Endothelial cell of umbilical vein (primary cell): ENCODE data around the gene PRAMEF12. TPM values are rescaled to one million over a fixed set of nuclear protein-coding genes. Genes with fewer than 3 reads are reported as not detected.

Source experiments
- BruUV-seq: library from RNA; stranded (reverse); fragments of 400-500 nt; replicated peaks from 2 replicates; lab custom pipeline; 2021; lab: Mats Ljungman, UMichigan
- CTCF ChIA-PET: fragments of 300-600, 350-600 bp; sonication (Branson Sonifier 250); formaldehyde crosslinking; loops from one replicate; lab custom pipeline; 2021; ENCODE audit warnings: antibody characterized with exemption, inconsistent platforms; lab: Charles Lee
- POLR2A ChIA-PET: fragments of 300-600, 350-600 bp; sonication (Branson Sonifier 250); formaldehyde crosslinking; loops from one replicate; lab custom pipeline; 2021; ENCODE audit warnings: antibody characterized with exemption, inconsistent platforms; lab: Charles Lee
- DNase-seq: peaks from one replicate; pipeline ENCODE4 v3.0.0-alpha.2; 2011; ENCODE audit warnings: low read depth, low spot score
- FAIRE-seq: peaks from 2 replicates; lab custom pipeline; 2011; peaks lifted over from hg19 to GRCh38; lab: Jason Lieb, UNC
- H2AFZ ChIP-seq: 2 replicates; pipeline ENCODE4 v1.6.0; 2012; ENCODE audit warnings: low read depth, low read length, control low read depth, inconsistent platforms
- H3K27ac ChIP-seq: 2 replicates; pipeline ENCODE4 v1.5.1; 2011; ENCODE audit warnings: low read depth, mild to moderate bottlenecking, control low read depth, low read length, moderate library complexity; ENCODE audit not compliant: insufficient read depth
- H3K27me3 ChIP-seq, 2 experiments: 2 replicates each; pipeline versions ENCODE4 v1.6.0 to v1.6.1; 2011; ENCODE audit warnings: low read length in 2 of 2, mixed read lengths in 1 of 2; ENCODE audit not compliant: control insufficient read depth in 2 of 2, insufficient read depth in 2 of 2
- H3K36me3 ChIP-seq, 2 experiments: 2 replicates in 1 of 2; 3 replicates in 1 of 2; pipeline ENCODE4 v1.5.1; 2011; ENCODE audit warnings: low read length in 2 of 2, mild to moderate bottlenecking in 1 of 2, moderate library complexity in 1 of 2; ENCODE audit not compliant: control insufficient read depth in 2 of 2, insufficient read depth in 2 of 2; ENCODE audit errors: extremely low read depth in 1 of 2
- H3K4me1 ChIP-seq: 3 replicates; pipeline ENCODE4 v1.5.1; 2011; ENCODE audit warnings: mild to moderate bottlenecking, low read length; ENCODE audit not compliant: control insufficient read depth, insufficient read depth; ENCODE audit errors: extremely low read depth
- H3K4me2 ChIP-seq: 2 replicates; pipeline ENCODE4 v1.6.1; 2011; ENCODE audit warnings: low read length, control low read depth, mixed read lengths; ENCODE audit not compliant: insufficient read depth
- H3K4me3 ChIP-seq, 3 experiments: fragments of 200-600 bp in 1 of 3; sonication (generic), shearing (Covaris generic) in 1 of 3; replicated peaks in 1 of 3; 2 replicates each; pipeline ENCODE4 v1.5.1; 2011 to 2016; ENCODE audit warnings: control low read depth in 3 of 3, low read length in 3 of 3, mild to moderate bottlenecking in 2 of 3, inconsistent platforms in 1 of 3, low read depth in 1 of 3, moderate library complexity in 1 of 3; ENCODE audit not compliant: insufficient read depth in 1 of 3
- H3K79me2 ChIP-seq: 2 replicates; pipeline ENCODE4 v1.6.0; 2012; ENCODE audit warnings: low read length, inconsistent platforms; ENCODE audit not compliant: control insufficient read depth, insufficient read depth
- H3K9ac ChIP-seq: replicated peaks from 2 replicates; pipeline ENCODE3; 2011; ENCODE audit warnings: low read length, control low read depth; ENCODE audit not compliant: insufficient read depth; ENCODE audit errors: extremely low read depth
- H3K9me1 ChIP-seq: replicated peaks from 3 replicates; pipeline ENCODE4 v1.6.0; 2011; ENCODE audit warnings: mild to moderate bottlenecking, low read length; ENCODE audit not compliant: control insufficient read depth, insufficient read depth; ENCODE audit errors: extremely low read depth
- H3K9me3 ChIP-seq: replicated peaks from 2 replicates; pipeline ENCODE4 v1.5.1; 2012; ENCODE audit warnings: low read length, inconsistent platforms; ENCODE audit not compliant: control insufficient read depth, insufficient read depth
- H4K20me1 ChIP-seq: replicated peaks from 2 replicates; pipeline ENCODE3; 2011; ENCODE audit warnings: mild to moderate bottlenecking, low read length; ENCODE audit not compliant: control insufficient read depth, insufficient read depth; ENCODE audit errors: extremely low read depth
- EZH2 ChIP-seq: IDR thresholded peaks from 2 replicates; pipeline ENCODE4 v1.6.1; 2012; ENCODE audit warnings: borderline replicate concordance, low read depth, mild to moderate bottlenecking, moderate library complexity, low read length, inconsistent platforms; ENCODE audit not compliant: severe bottlenecking
- FOS ChIP-seq: IDR thresholded peaks from 2 replicates; pipeline ENCODE4 v1.6.1; 2011; ENCODE audit warnings: mild to moderate bottlenecking, low read length, moderate library complexity, borderline replicate concordance; ENCODE audit not compliant: insufficient read depth
- GATA2 ChIP-seq: IDR thresholded peaks from 2 replicates; pipeline ENCODE4 v1.7.0; 2011; ENCODE audit warnings: low read depth, mild to moderate bottlenecking, moderate library complexity, mixed read lengths, low read length; ENCODE audit not compliant: insufficient read length, insufficient read depth
- JUN ChIP-seq: IDR thresholded peaks from 2 replicates; pipeline ENCODE4 v1.6.1; 2011; ENCODE audit warnings: borderline replicate concordance, low read depth; ENCODE audit not compliant: insufficient read length, insufficient read depth
- MAX ChIP-seq: IDR thresholded peaks from 2 replicates; pipeline ENCODE4 v1.6.1; 2011; ENCODE audit not compliant: insufficient read depth, insufficient read length
- MYC ChIP-seq: IDR thresholded peaks from one replicate; pipeline ENCODE4 v1.6.1; 2011; ENCODE audit warnings: mild to moderate bottlenecking, low read depth, low read length
- POLR2A ChIP-seq: IDR thresholded peaks from 2 replicates; pipeline ENCODE4 v1.6.1; 2012; ENCODE audit warnings: low read depth, mild to moderate bottlenecking, control low read depth, low read length
- POLR2AphosphoS5 ChIP-seq: IDR thresholded peaks from 2 replicates; pipeline ENCODE4 v1.6.1; 2012; ENCODE audit warnings: low read depth, mild to moderate bottlenecking, control low read depth, low read length, moderate library complexity; ENCODE audit not compliant: insufficient read depth
- dilution Hi-C: fragments of 300-500 bp; cut with MboI; formaldehyde crosslinking; loops from one replicate; pipeline ENCODE4 v1.15.0; 2019; ENCODE audit warnings: low sequenced_read_pairs; ENCODE audit not compliant: extremely low pct_ligation_motif_present
- intact Hi-C: fragments of 100-400 bp; cut with micrococcal nuclease; formaldehyde crosslinking; loops from one replicate; pipeline ENCODE4 v1.10.0; 2022
- polyA plus RNA-seq, 4 experiments: library from polyadenylated mRNA; depleted of rRNA in 3 of 4; stranded (reverse) in 3 of 4; unstranded in 1 of 4; fragments of >200 nt; gene quantifications; 2 replicates each; pipeline versions ENCODE4 v1.2.1 to v1.2.3, GENCODE V29; 2011 to 2012; ENCODE audit warnings: missing spikeins in 1 of 4
- total RNA-seq: library from RNA; stranded (reverse); gene quantifications from 2 replicates; pipeline ENCODE4 v1.2.3, GENCODE V29; 2021
- TF ChIP-seq, protein P1 (sequence below), 2 donors: IDR thresholded peaks; 1 replicate in 1 of 2; 2 replicates in 1 of 2; pipeline ENCODE4 v1.5.1; 2011; ENCODE audit warnings: low read length in 2 of 2, mild to moderate bottlenecking in 2 of 2, moderate library complexity in 2 of 2, control low read depth in 1 of 2, inconsistent platforms in 1 of 2, low read depth in 1 of 2; ENCODE audit not compliant: insufficient read depth in 1 of 2; ENCODE audit errors: extremely low read depth in 1 of 2

PRAMEF12 gene
- total and polyA plus RNA-seq, 2 donors (not counting 3 experiments of a cell fraction or from before 2014, with no cell fraction given), result not detected

GRCh38 chr1:12734651-12735050 is 38.9 kb upstream of the PRAMEF12 start:
- no peaks in the 10 kb centered on the region for H3K36me3 ChIP-seq
- H2AFZ ChIP-seq, result no peak overlapping the region
- BruUV-seq, result no TSS peak
- H3K27ac ChIP-seq, result no peak overlapping the region
- TF ChIP-seq MAX, result no peak
- no peak for TF ChIP-seq FOS
- no peak for TF ChIP-seq POLR2AphosphoS5
- TF ChIP-seq GATA2, result no peak
- TF ChIP-seq MYC, result no peak
- no peak for TF ChIP-seq EZH2
- no peak for TF ChIP-seq JUN
- no peak for TF ChIP-seq POLR2A
- TF ChIP-seq, protein P1, sequence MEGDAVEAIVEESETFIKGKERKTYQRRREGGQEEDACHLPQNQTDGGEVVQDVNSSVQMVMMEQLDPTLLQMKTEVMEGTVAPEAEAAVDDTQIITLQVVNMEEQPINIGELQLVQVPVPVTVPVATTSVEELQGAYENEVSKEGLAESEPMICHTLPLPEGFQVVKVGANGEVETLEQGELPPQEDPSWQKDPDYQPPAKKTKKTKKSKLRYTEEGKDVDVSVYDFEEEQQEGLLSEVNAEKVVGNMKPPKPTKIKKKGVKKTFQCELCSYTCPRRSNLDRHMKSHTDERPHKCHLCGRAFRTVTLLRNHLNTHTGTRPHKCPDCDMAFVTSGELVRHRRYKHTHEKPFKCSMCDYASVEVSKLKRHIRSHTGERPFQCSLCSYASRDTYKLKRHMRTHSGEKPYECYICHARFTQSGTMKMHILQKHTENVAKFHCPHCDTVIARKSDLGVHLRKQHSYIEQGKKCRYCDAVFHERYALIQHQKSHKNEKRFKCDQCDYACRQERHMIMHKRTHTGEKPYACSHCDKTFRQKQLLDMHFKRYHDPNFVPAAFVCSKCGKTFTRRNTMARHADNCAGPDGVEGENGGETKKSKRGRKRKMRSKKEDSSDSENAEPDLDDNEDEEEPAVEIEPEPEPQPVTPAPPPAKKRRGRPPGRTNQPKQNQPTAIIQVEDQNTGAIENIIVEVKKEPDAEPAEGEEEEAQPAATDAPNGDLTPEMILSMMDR (IDR thresholded peaks at IDR 0.05; ENCODE audit: extremely low read depth in 1 of 2, insufficient read depth in 1 of 2, low read depth in 1 of 2, low read length in 2 of 2), result no peak
- intact Hi-C loops (no loop called here), dilution Hi-C loops (no loop called here)
- H3K4me1 ChIP-seq, result no peaks in the 10 kb centered on the region
- H3K4me2 ChIP-seq, result no peak overlapping the region
- H3K9me3 ChIP-seq, result no peaks in the 10 kb centered on the region
- H4K20me1 ChIP-seq, result no peaks in the 10 kb centered on the region
- ChIA-PET POLR2A (no interaction called here), CTCF (no interaction called here)
- no peak overlapping the region for H3K9ac ChIP-seq
- H3K79me2 ChIP-seq, result no peaks in the 10 kb centered on the region
- no peak overlapping the region for H3K4me3 ChIP-seq
- FAIRE-seq (no peak), DNase-seq (no peak)
- no peaks in the 10 kb centered on the region for H3K9me1 ChIP-seq
- H3K27me3 ChIP-seq, result no peaks in the 10 kb centered on the region
